ENCODE measurements around the gene PIK3R5. TPM values are rescaled to one million over a fixed set of nuclear protein-coding genes. Genes with fewer than 3 reads are reported as not detected.

PIK3R5 gene
- total RNA-seq, 2 experiments from 2014 or later, result 73.9 to 77.9 TPM

GRCh38 chr17:8894202-8894671 is 71.3 kb downstream of the PIK3R5 start:
- Mint-ChIP-seq H3K4me3 (no peak overlapping the region), H3K9me3 (ENCODE audit: insufficient read depth) (no peaks in the 10 kb centered on the region), H3K27me3 (ENCODE audit: low read depth) (no peaks in the 10 kb centered on the region), H3K36me3 (ENCODE audit: low read depth) (peaks cover 73% of the 10 kb centered on the region), H3K4me1 (ENCODE audit: low read depth) (peaks cover 65% of the 10 kb centered on the region), H3K27ac (no peak overlapping the region)
- no peak for ATAC-seq
- no peak for DNase-seq
- POLR2A ChIA-PET, result interaction anchor here (0.9 kb wide), 2 partner anchors 49 to 104 kb away, joined by 3 to 4 read pairs; no protein-coding TSS in a partner anchor
- CTCF ChIA-PET, result interaction anchor here (0.7 to 3.2 kb wide), 24 partner anchors 15 to 484 kb away, joined by 3 to 34 read pairs (median 4); partner anchors contain the start of gene PIK3R6

- peaks cover 74% of the 10 kb centered on the region for H3K36me3 Mint-ChIP-seq (ENCODE audit: low read depth)
- ChIA-PET CTCF (interaction anchor here (0.8 to 3.2 kb wide), 9 partner anchors 27 to 484 kb away, joined by 3 to 34 read pairs (median 4); partner anchors contain the start of gene PIK3R6), POLR2A (no interaction called here)
- ATAC-seq (no peak), DNase-seq (no peak)
- no peak overlapping the region for H3K4me3 Mint-ChIP-seq
- H3K4me1 Mint-ChIP-seq (ENCODE audit: low read depth), result peaks cover 60% of the 10 kb centered on the region
- no peaks in the 10 kb centered on the region for H3K27me3 Mint-ChIP-seq (ENCODE audit: low read depth)
- no peak overlapping the region for H3K27ac Mint-ChIP-seq
- no peaks in the 10 kb centered on the region for H3K9me3 Mint-ChIP-seq (ENCODE audit: insufficient read depth)
These were observed 71.8 kb downstream of the PIK3R5 start for GRCh38 chr17:8893621-8894201.

GRCh38 chr17:8893059-8893458 is 72.4 kb downstream of the PIK3R5 start:
- no peak for ATAC-seq
- ChIA-PET CTCF (no interaction called here), POLR2A (no interaction called here)
- H3K4me3 Mint-ChIP-seq, result no peak overlapping the region
- H3K4me1 Mint-ChIP-seq (ENCODE audit: low read depth), result peaks cover 53% of the 10 kb centered on the region
- H3K9me3 Mint-ChIP-seq (ENCODE audit: insufficient read depth), result no peaks in the 10 kb centered on the region
- H3K27ac Mint-ChIP-seq, result peak overlapping the region; percentile 30
- DNase-seq, result no peak
- H3K36me3 Mint-ChIP-seq (ENCODE audit: low read depth), result peaks cover 68% of the 10 kb centered on the region
- H3K27me3 Mint-ChIP-seq (ENCODE audit: low read depth), result no peaks in the 10 kb centered on the region

GRCh38 chr17:8892338-8892690 is 73.2 kb downstream of the PIK3R5 start:
- H3K4me3 Mint-ChIP-seq, result no peak overlapping the region
- peak overlapping the region; percentile 54 for H3K27ac Mint-ChIP-seq
- peaks cover 46% of the 10 kb centered on the region for H3K4me1 Mint-ChIP-seq (ENCODE audit: low read depth)
- H3K27me3 Mint-ChIP-seq (ENCODE audit: low read depth), result no peaks in the 10 kb centered on the region
- no peaks in the 10 kb centered on the region for H3K9me3 Mint-ChIP-seq (ENCODE audit: insufficient read depth)
- DNase-seq (no peak), ATAC-seq (no peak)
- H3K36me3 Mint-ChIP-seq (ENCODE audit: low read depth), result peaks cover 65% of the 10 kb centered on the region
- CTCF ChIA-PET, result interaction anchor here (0.9 to 1.0 kb wide), 2 partner anchors 106 kb away, joined by 4 read pairs; no protein-coding TSS in a partner anchor
- POLR2A ChIA-PET, result interaction anchor here (0.6 kb wide), 1 partner anchor 167 kb away, joined by 3 read pairs; no protein-coding TSS in a partner anchor

- Mint-ChIP-seq H3K36me3 (ENCODE audit: low read depth) (peaks cover 65% of the 10 kb centered on the region), H3K9me3 (ENCODE audit: insufficient read depth) (no peaks in the 10 kb centered on the region), H3K4me3 (no peak overlapping the region), H3K27me3 (ENCODE audit: low read depth) (no peaks in the 10 kb centered on the region), H3K4me1 (ENCODE audit: low read depth) (peaks cover 32% of the 10 kb centered on the region), H3K27ac (peak overlapping the region; percentile 25)
- DNase-seq (no peak), ATAC-seq (no peak)
- ChIA-PET CTCF (interaction anchor here (0.9 to 3.2 kb wide), 4 partner anchors 9 to 107 kb away, joined by 3 to 12 read pairs (median 4); no protein-coding TSS in a partner anchor), POLR2A (interaction anchor here (1.1 to 1.2 kb wide), 2 partner anchors 10 to 84 kb away, joined by 3 read pairs; no protein-coding TSS in a partner anchor)
These were observed 74.8 kb downstream of the PIK3R5 start for GRCh38 chr17:8890671-8891070.

GRCh38 chr17:8889458-8890210 is 75.9 kb downstream of the PIK3R5 start:
- Mint-ChIP-seq H3K4me3 (no peak overlapping the region), H3K9me3 (ENCODE audit: insufficient read depth) (no peaks in the 10 kb centered on the region), H3K27ac (no peak overlapping the region), H3K27me3 (ENCODE audit: low read depth) (no peaks in the 10 kb centered on the region), H3K4me1 (ENCODE audit: low read depth) (peaks cover 22% of the 10 kb centered on the region), H3K36me3 (ENCODE audit: low read depth) (peaks cover 57% of the 10 kb centered on the region)
- ChIA-PET CTCF (interaction anchor here (0.9 to 3.2 kb wide), 3 partner anchors 10 to 506 kb away, joined by 3 to 12 read pairs (median 3); no protein-coding TSS in a partner anchor), POLR2A (interaction anchor here (1.1 to 1.3 kb wide), 4 partner anchors 11 to 85 kb away, joined by 3 to 4 read pairs (median 4); partner anchors contain the start of genes PIK3R5 and PIK3R6)
- DNase-seq (no peak), ATAC-seq (no peak)

- Mint-ChIP-seq H3K27ac (no peak overlapping the region), H3K9me3 (ENCODE audit: insufficient read depth) (no peaks in the 10 kb centered on the region), H3K4me1 (ENCODE audit: low read depth) (peaks cover 16% of the 10 kb centered on the region), H3K27me3 (ENCODE audit: low read depth) (no peaks in the 10 kb centered on the region), H3K36me3 (ENCODE audit: low read depth) (peaks cover 63% of the 10 kb centered on the region), H3K4me3 (no peak overlapping the region)
- no peak for DNase-seq
- ATAC-seq, result no peak
- CTCF ChIA-PET, result interaction anchor here (0.7 to 3.2 kb wide), 2 partner anchors 11 to 109 kb away, joined by 3 to 12 read pairs; no protein-coding TSS in a partner anchor
- POLR2A ChIA-PET, result interaction anchor here (1.2 to 1.3 kb wide), 2 partner anchors 22 to 77 kb away, joined by 4 read pairs; partner anchors contain the start of genes PIK3R5 and PIK3R6
These were observed 76.7 kb downstream of the PIK3R5 start for GRCh38 chr17:8888704-8889302.

- DNase-seq (no peak), ATAC-seq (no peak)
- Mint-ChIP-seq H3K36me3 (ENCODE audit: low read depth) (peaks cover 65% of the 10 kb centered on the region), H3K9me3 (ENCODE audit: insufficient read depth) (no peaks in the 10 kb centered on the region), H3K27me3 (ENCODE audit: low read depth) (no peaks in the 10 kb centered on the region), H3K27ac (no peak overlapping the region), H3K4me3 (no peak overlapping the region), H3K4me1 (ENCODE audit: low read depth) (peaks cover 10% of the 10 kb centered on the region)
- ChIA-PET CTCF (interaction anchor here (0.7 to 3.2 kb wide), 2 partner anchors 12 to 110 kb away, joined by 3 to 12 read pairs; no protein-coding TSS in a partner anchor), POLR2A (interaction anchor here (1.3 kb wide), 1 partner anchor 21 kb away, joined by 4 read pairs; the partner anchor contains the start of gene PIK3R6)
These were observed 77.4 kb downstream of the PIK3R5 start for GRCh38 chr17:8887834-8888703.

- ATAC-seq (no peak), DNase-seq (no peak)
- H3K36me3 Mint-ChIP-seq (ENCODE audit: low read depth), result peaks cover 64% of the 10 kb centered on the region
- no peak overlapping the region for H3K4me3 Mint-ChIP-seq
- H3K27ac Mint-ChIP-seq, result no peak overlapping the region
- POLR2A ChIA-PET, result interaction anchor here (1.1 kb wide), 1 partner anchor 14 kb away, joined by 4 read pairs; no protein-coding TSS in a partner anchor
- no peaks in the 10 kb centered on the region for H3K9me3 Mint-ChIP-seq (ENCODE audit: insufficient read depth)
- peaks cover 4% of the 10 kb centered on the region for H3K4me1 Mint-ChIP-seq (ENCODE audit: low read depth)
- CTCF ChIA-PET, result interaction anchor here (1.6 kb wide), 1 partner anchor 11 kb away, joined by 3 read pairs; no protein-coding TSS in a partner anchor
- H3K27me3 Mint-ChIP-seq (ENCODE audit: low read depth), result no peaks in the 10 kb centered on the region
These were observed 78.2 kb downstream of the PIK3R5 start for GRCh38 chr17:8887301-8887700.

- Mint-ChIP-seq H3K27me3 (ENCODE audit: low read depth) (no peaks in the 10 kb centered on the region), H3K4me3 (no peak overlapping the region), H3K4me1 (ENCODE audit: low read depth) (peaks cover 3% of the 10 kb centered on the region), H3K9me3 (ENCODE audit: insufficient read depth) (no peaks in the 10 kb centered on the region), H3K36me3 (ENCODE audit: low read depth) (peaks cover 69% of the 10 kb centered on the region), H3K27ac (peak overlapping the region; percentile 57)
- DNase-seq, result no peak
- ChIA-PET CTCF (interaction anchor here (1.6 kb wide), 1 partner anchor 12 kb away, joined by 3 read pairs; no protein-coding TSS in a partner anchor), POLR2A (interaction anchor here (0.8 to 1.1 kb wide), 2 partner anchors 9 to 15 kb away, joined by 4 read pairs; no protein-coding TSS in a partner anchor)
- no peak for ATAC-seq
These were observed 79.4 kb downstream of the PIK3R5 start for GRCh38 chr17:8885967-8886684.

Measured in activated CD8-positive, alpha-beta T cell treated with anti-CD3 and anti-CD28 coated beads, Interleukin-2, amount 10 ng/mL, durations not matched to agents 7 days and 5 days (primary cell).